Measurements from ENCODE around the gene FAM81B.
"Not testable (repeated sequence)": the region's sequence is repeated elsewhere in the genome, so short reads cannot be mapped to it uniquely, and the experiment has no call there.

Gene FAM81B

GRCh38 chr5:95358848-95359247, 32.3 kb upstream of the FAM81B start:
- in situ Hi-C loops (cut with HindIII; ENCODE audit: low sequenced_read_pairs): no loop called here
- no peak overlapping the region for H3K4me3 ChIP-seq (ENCODE audit: low read depth, low read length)
- TF ChIP-seq CTCF (IDR thresholded peaks at IDR 0.05; ENCODE audit: low read depth, low read length, missing control alignments): no peak
- no peak for DNase-seq (ENCODE audit: low read depth)

- H3K4me3 ChIP-seq (ENCODE audit: low read depth, low read length); in situ Hi-C loops (cut with HindIII; ENCODE audit: low sequenced_read_pairs): not testable (repeated sequence)
These were observed 30.5 kb upstream of the FAM81B start for GRCh38 chr5:95360667-95361066.

GRCh38 chr5:95365302-95366095, 25.7 kb upstream of the FAM81B start:
- no peak for TF ChIP-seq CTCF (IDR thresholded peaks at IDR 0.05; ENCODE audit: low read depth, low read length, missing control alignments)
- in situ Hi-C loops (cut with HindIII; ENCODE audit: low sequenced_read_pairs): no loop called here
- DNase-seq (ENCODE audit: low read depth): no peak
- H3K4me3 ChIP-seq (ENCODE audit: low read depth, low read length): no peak overlapping the region

More at GRCh38 chr5:95360667-95361066, 30.5 kb upstream of the FAM81B start:
- not testable (repeated sequence) for DNase-seq (ENCODE audit: low read depth)

- DNase-seq (ENCODE audit: low read depth): no peak
- in situ Hi-C loops (cut with HindIII; ENCODE audit: low sequenced_read_pairs): no loop called here
- H3K4me3 ChIP-seq (ENCODE audit: low read depth, low read length): no peak overlapping the region
- TF ChIP-seq CTCF (IDR thresholded peaks at IDR 0.05; ENCODE audit: low read depth, low read length, missing control alignments): no peak
These were observed 21.4 kb upstream of the FAM81B start for GRCh38 chr5:95369782-95370181.

GRCh38 chr5:95374061-95374460, 17.1 kb upstream of the FAM81B start:
- in situ Hi-C loops (cut with HindIII; ENCODE audit: low sequenced_read_pairs): no loop called here
- DNase-seq (ENCODE audit: low read depth): no peak
- TF ChIP-seq CTCF (IDR thresholded peaks at IDR 0.05; ENCODE audit: low read depth, low read length, missing control alignments): no peak
- no peak overlapping the region for H3K4me3 ChIP-seq (ENCODE audit: low read depth, low read length)

- no peak overlapping the region for H3K4me3 ChIP-seq (ENCODE audit: low read depth, low read length)
- in situ Hi-C loops (cut with HindIII; ENCODE audit: low sequenced_read_pairs): no loop called here
- DNase-seq (ENCODE audit: low read depth): no peak
- no peak for TF ChIP-seq CTCF (IDR thresholded peaks at IDR 0.05; ENCODE audit: low read depth, low read length, missing control alignments)
These were observed 15.6 kb upstream of the FAM81B start for GRCh38 chr5:95375591-95375990.

GRCh38 chr5:95379133-95379532, 12.0 kb upstream of the FAM81B start:
- TF ChIP-seq CTCF (IDR thresholded peaks at IDR 0.05; ENCODE audit: low read depth, low read length, missing control alignments): no peak
- no peak overlapping the region for H3K4me3 ChIP-seq (ENCODE audit: low read depth, low read length)
- no peak for DNase-seq (ENCODE audit: low read depth)
- in situ Hi-C loops (cut with HindIII; ENCODE audit: low sequenced_read_pairs): no loop called here
